Activated gamma-delta T cell (primary cell): ENCODE results near the gene ZC3H6.
"Not testable (repeated sequence)": the region's sequence is repeated elsewhere in the genome, so short reads cannot be mapped to it uniquely, and the experiment has no call there.

Experiments used
- DNase-seq: peaks from one replicate; lab custom pipeline; 2025; lab: John Stamatoyannopoulos, UW

ZC3H6 gene

DNA sequence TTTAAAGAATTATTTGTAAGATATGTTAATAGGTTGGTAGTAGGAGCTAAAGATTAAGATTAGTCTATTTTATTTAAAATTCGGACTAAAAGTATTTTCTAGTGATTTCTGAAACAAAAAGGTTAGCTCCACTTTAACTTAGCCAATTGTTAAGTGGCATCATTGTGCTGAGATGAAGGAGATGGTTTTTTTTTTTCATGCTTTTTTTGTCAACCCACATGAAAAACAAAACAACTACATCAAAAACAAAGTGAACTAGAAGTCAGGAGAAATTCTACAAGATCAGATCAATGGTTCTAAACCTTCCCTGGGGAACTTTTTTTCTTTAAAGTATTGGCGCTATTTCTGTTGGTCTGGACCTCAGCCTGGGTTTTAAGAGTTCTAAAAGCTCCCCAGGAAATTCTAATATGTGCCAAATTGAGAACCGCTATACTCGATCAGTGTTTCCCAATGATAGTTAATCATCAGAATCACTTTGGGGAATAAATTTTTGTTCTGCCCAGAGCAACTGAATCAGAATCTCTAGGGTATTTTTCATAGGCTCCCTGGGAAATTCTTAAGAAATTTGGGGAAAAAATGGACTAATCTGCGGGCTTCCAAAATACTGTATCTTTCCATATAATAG lies 2.3 kb downstream of the ZC3H6 start:
- DNase-seq, result no peak

DNA sequence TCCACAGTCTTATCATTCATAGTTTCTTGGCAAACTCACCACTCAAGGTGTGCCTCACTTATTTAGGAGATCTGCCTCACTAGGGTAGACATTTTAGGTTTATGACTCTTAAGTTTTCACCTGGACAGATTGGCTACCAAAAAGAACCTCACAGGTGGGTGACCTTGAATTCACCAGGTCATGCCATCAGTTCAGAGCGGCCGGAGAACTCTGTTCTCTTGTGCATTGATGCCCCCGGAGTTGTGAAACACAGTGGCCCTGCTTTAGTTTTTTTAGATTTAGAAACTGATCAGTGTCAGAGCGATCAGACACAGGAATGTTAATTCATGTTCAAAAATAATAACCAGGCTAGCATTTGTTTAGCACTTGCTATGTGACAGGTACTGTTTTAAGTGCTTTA lies 6.7 kb downstream of the ZC3H6 start:
- DNase-seq, result not testable (repeated sequence)

DNA sequence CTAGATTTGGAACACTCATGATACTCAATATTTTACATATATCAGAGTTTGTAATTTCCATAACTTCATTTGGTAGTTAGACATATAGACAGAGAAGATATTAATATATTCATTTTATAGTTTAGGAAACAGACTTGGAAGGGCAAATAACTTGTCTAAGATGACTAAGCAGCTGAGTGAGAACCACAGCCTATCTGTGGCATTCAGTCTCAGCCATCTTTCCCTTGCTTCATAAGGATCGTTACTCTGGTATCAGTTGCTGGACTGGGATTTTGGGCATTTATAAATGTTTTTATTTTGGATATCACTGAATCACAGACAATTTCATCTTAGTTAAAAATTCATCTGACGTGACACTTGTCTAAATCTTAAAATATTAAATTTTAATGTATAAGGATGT lies 8.1 kb downstream of the ZC3H6 start:
- not testable (repeated sequence) for DNase-seq

DNA sequence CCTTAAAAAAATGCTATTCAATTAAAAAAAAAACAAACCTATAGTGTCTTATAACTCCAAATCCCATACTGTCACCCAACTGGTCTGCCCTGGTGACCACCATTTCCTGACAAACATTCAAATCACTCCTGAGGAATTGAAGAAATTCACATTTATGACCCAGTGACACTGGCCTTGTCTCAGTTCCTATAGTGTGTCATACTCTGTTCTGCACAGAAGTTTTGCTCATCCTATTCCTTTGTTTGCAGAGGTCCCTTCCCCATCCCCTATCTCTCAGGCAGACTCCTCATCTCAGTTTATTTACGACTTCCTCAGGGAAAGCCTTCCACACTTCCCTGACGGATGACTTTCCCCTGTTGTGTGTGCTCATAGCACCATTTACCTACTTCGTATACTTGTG lies 14.7 kb downstream of the ZC3H6 start:
- DNase-seq, result no peak

DNA sequence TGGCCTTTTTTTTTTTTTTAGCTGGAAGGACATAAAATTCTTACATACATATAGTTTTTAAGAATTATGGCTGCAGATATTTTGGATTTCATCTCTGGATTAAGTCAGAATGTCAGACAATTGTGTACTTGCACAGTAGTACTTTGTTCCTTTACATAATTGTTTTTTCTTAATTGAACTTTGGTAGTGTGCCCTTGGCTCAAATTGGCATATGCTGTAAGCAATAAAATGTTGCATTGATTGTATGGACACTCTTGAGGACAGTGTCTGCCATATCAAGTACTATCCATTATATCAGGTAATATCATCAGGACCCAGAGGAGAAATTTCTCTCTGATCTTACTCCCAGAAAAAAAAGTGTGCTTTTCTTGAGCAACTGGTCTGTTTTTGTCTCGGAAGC lies 15.3 kb downstream of the ZC3H6 start:
- no peak for DNase-seq

DNA sequence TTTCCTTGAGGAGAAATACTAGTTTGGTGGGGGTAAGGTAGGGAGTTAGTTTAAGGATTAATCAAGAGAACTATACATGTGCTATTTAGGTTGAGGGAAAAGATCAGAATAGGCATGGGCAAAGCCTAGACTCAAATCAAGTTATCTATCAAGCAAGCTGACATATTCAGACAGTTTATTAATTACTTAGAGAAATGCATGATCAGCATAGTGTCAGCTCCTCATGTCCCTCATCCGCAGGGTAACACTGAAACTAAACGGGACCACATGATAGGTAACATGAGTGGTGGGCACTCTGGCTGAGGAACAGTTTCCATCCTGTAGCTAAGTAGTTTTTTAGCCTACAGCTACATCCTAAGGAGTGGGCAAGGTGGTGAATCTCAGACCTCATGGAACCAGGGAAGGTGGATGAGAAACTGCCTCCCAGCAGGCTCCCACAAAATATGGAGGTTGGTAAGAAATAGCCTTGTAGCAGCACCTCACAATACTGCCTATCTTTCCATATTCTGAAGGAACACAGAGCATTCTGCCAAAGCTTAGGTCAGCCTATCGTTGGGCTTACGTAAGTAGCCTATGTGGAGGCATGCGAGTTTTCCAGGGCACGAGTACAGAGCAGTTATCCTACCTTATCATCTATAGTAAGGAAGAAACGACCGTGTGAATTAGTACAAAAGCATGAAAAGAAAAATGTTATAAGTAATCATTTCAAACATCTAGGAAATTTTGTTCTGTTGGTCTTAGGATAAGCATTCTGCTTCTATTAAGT lies 18.4 kb downstream of the ZC3H6 start:
- no peak for DNase-seq

DNA sequence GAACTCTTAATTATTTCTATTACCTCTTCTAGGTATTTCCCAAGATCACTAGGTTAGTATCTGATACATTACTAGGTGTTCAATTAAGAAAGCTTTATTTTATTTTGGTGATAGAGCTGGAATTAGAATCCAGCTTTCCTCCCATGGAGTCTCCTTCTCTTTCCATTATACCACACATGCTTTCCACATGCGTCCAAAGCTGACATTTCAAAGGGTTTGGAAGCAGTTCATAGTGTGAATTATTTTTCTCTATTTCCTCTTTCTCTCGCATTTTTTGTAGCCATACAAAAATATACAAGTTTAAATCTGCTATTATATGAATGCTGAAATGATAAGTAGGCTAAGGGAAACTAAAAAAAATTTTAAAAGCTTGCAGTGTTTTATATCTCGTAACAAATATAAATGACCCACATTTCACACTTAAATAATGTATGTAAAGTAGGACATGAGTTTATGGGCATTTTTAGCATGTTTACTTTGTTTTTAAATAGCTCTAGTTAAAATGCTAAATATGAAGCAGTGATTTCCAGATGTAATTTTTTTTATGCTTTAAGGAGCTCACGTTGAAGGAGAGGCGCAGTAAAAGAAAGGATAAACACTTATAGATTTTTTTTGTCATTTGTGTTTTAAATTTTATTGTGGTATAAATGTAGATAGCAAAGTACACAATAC lies 20.1 kb downstream of the ZC3H6 start:
- DNase-seq, result no peak

DNA sequence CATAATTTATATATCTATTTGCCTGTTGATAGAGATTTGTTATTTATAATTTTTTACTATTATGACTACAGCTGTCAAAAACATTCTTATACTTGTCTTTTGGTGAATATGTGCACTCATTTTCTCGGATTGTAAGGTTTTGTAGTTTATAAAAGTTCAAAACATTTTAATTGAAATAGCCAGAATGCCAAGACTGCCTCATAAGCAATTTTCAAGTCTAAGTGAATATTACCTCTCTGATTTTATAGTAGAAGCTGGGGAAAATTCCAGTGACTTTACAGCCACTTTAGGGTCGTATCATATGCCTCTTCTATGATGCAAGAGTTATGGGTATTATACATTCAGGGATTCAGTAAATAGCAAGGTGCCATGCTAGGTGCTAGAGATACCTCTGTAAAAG lies 21.0 kb downstream of the ZC3H6 start:
- no peak for DNase-seq

DNA sequence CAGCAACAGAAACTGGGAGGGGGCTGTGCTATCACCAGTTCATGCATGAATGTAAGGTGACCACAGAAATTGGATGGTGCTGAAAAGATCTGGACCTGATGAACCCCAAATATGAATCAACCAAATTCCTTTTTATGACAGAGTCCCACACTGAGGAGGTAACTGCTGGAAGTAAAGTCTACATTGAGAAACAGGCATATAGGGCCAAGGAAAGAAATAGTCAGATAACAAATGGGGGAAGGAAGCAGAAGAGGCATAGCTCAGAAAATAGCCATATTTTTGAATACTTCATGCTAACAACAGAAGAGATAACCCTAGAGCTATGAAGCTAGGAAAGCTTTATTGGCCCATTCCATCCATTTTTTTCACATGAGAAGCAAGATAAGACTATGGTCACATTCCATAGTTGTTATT lies 25.8 kb downstream of the ZC3H6 start:
- DNase-seq, result no peak

DNA sequence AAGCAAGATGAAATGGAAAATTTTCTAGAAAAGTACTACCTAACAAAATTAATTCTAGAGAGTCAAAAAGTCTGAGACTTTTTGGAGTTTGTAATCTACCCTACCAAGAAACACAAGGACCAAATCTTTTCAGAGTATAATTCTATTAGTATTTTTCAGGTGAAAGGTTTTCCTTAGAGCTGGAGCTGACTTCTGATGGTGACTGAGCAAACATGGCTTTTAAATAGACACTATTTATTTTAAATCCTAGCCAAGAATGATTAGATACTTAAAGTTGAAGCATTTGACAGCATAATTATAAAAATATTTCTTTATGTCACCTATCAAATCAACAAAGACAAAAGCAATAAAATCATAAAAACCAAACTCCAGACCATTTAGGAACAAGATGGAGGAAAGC lies 26.6 kb downstream of the ZC3H6 start:
- DNase-seq, result no peak

DNA sequence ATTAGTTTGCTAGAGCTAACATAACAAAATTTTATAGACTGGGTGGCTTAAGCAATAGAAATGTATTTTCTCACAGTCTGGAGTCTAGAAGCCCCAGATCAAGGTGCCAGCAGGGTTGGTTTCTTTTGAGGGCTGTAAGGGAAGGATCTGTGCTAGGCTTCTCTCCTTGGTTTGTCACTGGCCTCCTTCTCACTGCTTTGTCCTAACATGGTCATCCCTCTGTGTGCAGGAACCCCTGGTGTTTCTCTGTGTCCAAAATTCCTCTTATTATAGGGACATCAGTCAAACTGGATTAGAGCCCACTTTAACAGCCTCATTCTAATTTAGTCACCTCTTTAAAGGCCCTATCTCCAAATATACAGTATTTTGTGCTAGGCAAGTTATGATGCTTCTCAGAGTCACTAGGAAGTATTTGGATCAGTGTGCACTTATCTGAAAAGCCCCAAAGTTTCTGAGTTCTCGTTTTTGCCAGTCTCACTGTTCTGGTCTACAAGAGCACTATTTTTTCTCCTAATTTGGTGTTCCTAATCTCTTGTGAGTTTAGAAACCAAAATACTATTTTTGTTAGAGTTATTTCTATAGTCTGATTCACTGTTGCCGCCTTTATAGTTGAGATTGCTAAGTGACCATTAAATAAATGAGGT lies 29.0 kb downstream of the ZC3H6 start:
- no peak for DNase-seq

DNA sequence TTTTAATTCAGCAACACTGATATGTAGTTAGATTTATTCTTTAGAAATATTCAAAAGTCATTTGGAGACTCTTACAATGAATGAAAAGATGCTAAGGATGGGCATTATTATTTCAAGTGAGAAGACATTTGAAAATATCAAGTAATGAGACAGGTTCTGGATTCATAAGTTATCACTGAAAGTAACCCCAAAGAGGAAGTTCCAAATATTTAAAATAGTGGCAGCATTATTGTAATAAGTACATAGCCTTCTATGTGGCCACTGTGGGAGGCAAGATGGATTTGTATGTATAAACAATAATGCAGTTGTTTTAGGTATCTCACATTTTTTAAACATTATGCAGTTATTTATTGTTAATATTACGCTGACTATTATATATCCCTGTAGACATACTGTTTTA lies 29.7 kb downstream of the ZC3H6 start:
- no peak for DNase-seq

DNA sequence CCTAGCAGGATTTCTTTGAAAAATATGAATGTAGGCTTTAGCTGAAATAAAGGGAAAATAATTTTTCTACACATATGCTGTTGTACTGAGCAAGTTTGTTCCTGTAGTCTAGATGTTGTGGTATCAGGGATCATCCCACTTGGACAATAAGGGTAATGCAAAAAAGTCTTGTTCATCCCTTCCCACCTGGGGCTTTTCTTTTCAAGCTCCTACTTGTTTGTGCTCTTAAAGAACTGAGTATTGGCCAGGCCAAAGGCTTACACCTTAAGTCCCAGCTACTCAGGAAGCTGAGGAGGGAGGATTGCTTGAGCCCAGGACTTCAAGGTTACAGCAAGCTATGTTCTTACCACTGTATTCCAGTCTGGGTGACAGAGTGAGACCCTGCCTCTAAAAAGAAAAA lies 35.5 kb downstream of the ZC3H6 start:
- DNase-seq, result no peak

DNA sequence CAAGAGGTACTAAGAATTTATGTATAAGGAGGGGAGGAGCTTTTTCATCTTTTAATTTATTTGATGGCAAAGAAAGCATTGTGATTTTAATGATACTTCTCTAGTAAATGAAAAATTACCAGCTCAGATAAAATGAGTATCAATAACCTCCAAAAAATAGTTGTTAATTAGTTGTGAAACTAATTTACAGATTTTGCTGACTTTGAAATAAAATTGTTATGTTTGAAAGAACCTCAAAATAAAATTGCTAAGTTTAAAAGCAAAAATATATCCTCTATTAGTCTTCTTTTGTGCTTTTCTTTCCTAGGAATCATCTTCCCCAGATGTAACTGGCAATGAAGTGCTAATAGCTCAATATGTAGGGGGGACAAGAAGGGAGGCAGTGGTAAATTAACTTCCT lies 36.5 kb downstream of the ZC3H6 start:
- no peak for DNase-seq

DNA sequence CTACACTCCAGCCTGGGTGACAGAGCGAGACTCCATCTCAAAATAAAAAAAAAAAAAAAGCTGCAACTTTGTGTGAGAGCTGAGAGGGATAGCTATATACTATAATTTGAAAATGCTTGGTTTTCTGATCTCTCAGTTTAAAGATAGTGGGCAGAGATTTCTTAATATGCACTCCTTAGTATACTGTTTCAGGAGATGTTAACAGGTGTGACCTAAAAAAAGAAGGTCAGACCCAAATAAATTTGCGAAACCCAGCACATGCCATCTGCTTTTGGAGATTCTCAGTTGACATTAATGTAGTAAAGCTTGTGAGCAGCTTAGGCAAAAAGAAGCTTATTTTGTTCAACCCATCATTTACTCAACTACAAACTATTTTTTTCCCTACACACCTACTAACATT lies 37.4 kb downstream of the ZC3H6 start:
- DNase-seq, result no peak

DNA sequence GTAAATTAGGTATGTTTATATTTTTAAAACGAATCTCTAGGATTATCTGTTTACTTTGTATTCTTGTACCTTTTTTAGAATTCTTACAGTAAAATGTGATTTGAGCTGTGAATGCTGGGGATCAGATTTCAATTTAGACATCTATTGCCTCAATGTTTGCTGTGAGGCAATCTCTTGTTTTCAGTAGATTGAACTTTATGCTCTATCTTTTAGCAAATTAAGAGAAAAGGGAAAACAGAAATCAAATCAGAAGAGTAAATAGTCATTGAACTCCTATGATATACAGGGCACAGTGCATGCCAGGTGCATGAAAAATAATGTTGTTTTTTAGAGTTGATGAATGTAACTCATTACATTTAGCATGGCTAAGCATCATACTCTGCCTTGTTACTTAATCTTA lies 39.5 kb downstream of the ZC3H6 start:
- no peak for DNase-seq

DNA sequence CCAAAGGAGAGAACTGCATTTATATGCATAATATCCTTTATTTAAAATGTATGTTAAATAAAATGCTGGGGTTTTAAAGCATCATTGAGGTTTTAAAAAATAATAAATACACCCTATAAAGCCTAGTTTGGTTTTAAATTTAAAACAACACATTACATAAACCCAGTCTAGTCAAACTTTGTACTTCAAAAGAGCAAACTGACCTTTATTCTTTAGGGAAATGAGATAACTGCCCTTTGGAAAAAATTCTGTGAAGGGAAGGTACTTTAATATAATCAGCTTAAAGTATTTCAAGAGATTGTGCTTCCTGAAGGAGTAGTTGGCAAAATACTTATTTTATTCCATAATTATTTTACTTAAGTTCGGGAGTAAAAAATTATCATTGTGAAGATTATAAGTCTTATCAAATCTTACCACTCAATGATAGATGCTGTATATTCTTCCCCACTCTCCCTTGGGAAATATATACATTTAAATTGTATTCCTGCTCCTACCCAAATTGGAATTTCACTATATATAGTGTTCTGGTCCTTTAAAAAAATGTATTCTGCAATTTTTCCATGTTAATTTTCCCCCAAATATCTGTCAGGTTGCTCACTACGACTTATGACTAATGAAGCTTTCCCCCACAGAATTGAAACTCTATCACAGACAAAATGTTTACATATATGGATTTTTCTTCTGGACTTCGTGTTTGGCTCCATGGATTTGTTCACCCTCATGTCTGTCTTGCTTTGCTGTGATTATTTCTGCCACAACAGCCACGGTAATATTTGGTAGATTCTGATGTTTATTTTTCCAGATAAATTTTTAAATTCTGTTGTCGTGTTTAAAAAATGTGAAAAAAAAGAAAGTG lies 42.1 kb downstream of the ZC3H6 start:
- DNase-seq, result no peak

DNA sequence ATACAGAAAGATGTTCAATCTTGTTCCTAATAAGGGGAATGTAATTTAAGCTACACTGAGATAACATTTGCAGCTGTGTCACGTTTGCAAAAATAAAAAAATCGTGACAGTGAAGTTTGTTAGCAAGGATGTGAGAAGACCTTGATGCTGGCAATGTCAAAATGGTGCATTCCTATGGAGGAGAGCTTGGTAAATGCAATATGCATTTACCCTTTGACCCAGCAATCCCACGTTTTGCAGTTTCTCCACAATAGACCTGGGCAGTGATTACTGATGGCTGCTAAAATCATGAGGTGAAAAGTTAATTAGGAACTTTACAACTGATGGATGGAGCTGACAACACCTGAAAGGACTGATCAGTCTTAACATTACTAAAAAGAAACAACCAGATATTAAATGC lies 43.1 kb downstream of the ZC3H6 start:
- DNase-seq, result no peak

DNA sequence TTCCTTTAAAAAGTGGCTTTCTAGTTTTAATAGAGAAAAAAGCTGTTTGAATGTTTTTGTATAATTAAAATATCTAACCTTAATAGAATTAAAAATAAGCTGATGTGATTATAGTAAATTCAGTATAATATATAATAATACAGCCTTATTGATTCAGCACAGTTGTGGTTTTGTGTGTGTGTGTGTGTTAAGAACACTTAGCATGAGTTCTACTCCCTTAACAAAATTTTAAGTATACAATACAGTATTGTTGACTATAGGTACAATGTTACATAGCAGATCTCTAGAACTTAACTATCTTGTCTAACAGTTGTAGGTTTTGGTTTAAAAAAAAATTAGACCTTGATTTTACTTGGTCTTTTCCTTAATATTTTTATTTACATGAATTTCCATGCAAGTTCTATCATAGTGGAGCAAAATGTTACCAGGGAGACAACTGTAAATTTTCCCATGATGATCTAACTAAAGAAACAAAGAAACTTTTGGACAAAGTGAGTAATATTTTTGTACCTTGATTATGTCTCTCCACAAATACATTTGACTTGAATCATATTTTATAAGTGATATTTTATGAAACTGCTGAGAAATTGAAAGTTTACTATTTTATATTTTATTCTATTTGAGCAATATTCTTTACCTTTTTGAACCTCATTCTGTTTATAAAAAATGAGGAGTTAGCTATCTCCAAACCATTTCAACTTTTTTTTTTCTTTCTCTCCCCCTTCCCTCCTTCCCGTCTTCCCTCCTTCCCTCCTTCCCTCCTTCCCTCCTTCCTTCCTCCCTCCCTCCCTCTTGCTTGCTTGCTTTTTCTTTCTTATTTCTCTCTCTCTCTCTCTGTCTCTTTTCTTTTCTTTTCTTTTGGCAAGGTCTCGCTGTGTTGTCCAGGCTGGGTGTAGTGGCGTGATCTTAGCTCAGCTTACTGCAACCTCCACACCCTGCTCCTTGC lies 46.3 kb downstream of the ZC3H6 start:
- no peak for DNase-seq

DNA sequence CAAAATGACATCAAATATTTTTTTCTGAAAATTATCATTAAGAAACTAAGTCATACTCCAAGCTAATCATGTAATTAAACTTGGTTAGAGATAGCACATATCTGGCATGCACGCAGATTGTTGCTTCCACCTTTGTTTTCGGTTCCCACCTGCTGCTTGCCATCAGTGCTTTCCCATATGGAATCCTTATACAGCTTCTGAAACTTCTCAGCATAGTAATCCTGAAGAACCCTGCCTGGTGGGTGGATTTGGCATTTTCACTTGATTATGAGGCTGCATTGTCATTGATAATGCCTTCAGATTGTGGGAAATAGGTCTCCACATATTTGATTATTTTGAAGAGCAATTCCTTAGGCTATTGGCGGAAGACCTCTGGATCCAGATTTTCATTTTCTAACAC lies 47.5 kb downstream of the ZC3H6 start:
- DNase-seq, result no peak
